Glomerular visceral epithelial cell (primary cell): ENCODE data around the gene PCDH17.

Source experiments
- DNase-seq: peaks from one replicate; pipeline ENCODE4 v3.0.0-alpha.2; 2016; ENCODE audit errors: extremely low spot score

Gene PCDH17

DNA sequence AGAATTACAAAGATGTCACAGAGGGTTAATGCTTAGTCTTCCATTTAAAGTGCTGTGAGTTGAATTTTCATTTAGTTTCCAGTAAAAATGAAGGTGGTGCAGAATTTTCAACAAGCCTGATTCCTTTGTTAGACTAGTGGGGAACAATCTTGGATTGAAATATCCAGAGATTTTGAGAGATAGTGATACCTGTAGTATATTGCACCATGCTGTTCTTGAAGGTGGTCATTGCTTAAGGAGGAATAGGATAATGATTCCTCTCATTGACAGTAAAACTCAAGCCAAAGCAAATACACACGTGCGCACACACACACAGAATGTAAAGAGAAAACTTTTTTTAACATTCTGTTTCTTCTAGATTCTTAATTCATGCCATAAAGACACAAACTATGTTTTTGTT lies 5.3 kb downstream of the PCDH17 start:
- no peak for DNase-seq

DNA sequence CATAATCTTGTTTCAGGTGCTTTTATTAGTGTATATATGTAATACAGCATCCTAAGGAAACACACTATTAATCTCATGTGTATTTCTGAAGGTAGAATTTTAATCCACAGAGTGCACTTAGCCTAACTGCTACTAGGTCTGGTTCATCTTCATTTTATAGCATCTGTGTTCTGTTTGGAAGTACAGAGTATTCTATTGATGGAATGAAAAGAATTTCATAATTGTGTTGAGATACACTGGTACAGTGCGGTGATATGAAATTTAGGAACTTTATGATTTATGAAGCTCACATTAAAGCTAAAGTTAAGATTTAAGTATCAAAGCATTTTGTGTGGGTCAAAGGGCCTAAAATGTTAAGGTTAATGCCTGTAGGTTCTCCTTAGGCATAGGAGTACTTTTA lies 6.0 kb downstream of the PCDH17 start:
- no peak for DNase-seq

DNA sequence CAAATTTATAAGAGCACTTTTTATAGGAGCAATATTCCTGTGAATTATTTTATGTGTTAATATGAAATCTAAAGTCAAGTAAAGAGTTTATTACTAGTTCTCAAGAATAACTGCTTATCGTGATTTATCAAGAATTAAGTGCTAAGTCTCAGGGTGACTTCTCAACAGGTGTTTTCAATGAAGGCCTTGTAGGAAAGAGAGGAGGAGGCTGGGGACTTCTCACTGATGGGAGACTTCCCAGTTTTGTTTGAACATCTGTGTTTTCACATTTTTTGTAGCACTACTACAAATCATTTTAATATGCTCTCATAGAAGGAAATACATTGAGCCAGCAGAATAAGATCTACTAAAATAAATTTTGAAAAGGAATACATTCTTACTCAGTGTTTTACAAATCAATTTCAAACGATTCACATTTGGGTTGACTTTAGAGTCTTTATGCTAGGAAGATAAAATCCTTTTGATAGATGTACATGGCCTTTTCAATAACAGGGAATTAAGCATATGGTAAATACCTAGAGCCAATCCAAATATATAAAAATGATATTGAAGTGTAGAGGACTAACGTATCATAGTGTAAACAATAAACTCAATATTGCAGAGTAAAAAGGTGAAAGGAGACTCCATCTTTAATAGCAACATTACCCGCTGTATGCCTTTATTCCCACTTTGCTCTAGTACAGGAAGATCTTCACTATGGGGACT lies 6.8 kb downstream of the PCDH17 start:
- no peak for DNase-seq

DNA sequence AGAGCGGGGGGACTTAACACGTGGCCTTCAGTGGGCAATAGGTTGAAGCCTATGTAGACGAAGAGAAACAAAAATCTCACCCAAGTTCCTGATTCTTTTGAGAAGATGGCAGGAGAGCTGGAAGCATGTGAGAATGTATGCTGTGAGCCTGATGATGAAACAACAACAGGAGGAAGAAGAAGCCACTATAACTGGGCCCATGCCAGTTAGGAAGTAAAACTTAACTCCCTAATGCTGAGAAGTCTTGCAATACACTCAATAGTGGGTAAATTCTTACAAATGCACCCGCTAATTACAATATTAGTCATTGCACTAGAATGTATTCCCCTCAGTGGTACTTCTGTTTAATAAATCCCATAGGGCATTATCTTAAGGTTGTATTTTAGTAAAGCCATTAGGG lies 9.1 kb downstream of the PCDH17 start:
- DNase-seq = no peak

DNA sequence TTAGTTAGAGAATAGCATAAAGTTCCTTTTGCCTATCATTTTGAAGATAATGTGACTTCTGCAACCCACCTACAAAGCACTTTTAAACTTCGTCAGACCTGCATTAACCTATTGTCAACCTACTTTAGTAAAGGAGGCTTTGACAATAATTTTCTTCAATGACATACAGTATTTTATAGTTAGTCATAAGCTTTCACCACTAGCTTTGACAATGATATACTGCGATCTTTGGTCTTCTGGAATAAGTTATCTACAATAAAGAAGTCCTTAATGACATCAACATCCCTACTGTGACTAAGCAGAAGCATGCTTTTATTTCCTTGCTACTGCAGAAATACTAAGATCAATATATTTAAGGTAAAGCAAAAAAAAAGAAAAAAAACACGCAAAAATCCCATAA lies 9.5 kb downstream of the PCDH17 start:
- no peak for DNase-seq

DNA sequence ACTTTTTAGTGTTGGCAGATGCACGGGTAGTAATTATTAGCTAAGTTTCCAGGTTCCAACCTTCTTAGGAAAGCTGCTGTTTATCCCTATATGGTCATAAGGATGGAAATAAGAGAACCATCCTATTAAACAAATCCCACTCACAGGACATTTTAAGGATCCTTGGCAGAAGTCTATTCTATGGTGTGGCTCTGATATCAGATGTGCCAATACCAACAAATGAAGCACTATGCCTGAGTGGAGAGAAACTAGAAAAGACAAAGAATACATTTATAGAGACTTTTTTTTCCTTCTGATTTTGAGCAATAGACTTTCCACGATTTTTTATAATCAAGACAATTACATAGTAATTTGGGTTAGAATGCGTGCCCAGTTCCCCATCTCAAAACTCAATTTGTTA lies 12.6 kb downstream of the PCDH17 start:
- no peak for DNase-seq

DNA sequence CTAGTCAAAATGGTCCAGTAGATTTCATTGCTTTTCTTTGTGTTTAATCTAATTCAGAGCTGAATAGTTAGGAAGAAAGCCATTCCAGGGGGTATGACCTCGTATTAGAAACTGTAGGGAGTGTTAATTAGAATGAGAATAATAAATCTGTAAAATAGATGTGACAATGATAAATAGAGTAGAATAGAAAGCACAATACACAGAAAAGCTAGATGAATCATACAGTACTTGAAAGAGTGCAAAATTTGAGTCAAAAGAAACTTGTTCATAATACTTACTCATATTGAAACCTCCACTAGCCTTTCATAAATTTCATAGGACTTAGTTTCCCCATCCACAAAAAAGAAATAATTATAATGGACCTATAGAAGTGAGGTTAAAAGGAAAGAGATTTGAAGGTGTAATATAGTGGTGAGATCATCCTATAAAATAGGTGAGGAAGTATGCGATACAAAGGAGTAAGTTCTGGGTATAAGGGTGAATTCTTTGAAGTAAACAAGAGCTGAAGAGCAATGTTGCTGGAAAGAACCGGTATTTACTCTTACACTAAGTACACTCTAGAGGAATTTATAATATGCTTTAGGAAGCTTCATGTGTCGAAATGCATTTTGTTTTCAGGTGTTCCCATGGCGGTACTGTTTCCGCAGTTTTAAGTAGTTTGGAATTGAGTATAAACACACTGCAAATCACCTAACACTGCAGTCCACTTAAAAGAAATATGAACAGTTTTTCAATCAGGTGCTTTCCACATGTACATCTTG lies 21.9 kb downstream of the PCDH17 start:
- DNase-seq = no peak

DNA sequence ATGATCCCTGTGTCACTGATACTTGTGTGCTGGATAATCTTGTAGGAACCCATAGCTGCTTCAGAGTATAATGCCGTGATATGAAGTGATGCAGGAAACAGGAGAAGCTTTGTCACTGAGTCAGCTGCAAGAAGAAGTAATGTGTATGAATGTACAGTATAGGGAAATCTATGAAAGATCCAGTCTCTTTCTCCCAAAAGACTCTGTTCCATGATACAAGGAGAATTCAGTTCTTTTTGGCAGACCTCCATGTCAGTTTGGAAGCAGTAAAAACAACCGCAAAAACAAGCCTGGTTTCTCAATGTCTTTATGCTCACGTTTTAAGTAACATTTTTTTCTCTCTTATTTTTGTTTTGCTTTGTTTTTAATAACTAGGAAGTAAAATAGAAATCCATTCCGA lies 33.9 kb downstream of the PCDH17 start:
- DNase-seq = no peak

DNA sequence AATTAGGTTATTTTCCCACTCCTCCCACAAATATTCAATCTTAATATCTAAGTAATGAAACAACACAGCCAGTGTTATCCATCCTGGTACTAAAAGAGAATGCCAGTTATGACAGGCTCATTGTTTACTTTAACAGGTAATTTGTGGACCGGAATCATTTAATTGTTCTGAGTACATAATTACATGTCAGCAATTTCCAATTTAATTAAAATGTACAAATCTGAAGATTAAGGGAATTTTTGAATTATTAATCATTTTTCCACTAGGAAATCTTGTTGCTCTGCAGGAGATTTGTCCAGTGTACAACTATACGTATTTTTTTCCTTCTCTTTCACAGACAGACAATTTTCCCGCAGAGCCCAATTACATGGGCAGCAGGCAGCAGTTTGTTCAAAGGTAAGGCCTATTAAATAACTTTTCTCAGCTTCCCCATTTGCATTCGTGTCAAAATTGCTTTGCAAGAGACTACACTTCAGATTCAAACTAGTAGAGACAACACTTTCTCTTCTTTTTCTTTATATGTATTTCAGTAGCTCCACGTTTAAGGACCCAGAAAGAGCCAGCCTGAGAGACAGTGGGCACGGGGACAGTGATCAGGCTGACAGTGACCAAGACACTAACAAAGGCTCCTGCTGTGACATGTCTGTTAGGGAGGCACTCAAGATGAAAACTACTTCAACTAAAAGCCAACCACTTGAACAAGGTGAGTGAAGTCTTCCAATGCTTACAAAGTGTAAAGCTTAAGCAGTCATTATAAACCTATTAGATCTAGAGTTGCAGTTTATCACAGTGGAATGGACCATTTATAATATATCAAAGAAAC lies 34.8 kb downstream of the PCDH17 start:
- no peak for DNase-seq

DNA sequence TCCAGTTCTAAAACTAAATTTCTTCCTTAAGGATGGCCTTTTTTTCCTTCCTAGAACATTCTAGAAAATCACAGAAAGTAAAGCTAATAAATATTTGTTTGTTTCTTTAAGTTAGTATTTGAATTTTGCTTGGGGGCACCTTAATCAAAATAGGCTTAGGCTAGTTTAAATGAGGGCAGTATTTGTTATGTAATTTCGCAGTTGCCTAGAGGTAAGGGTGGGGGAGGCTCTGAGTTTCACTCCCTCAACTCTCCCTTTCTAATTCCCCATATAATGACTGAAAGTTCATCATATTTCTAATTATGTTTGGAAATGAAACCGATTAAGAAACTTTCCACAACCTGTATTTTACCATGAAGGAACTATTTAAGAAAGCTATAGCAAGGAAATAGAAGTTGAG lies 40.6 kb downstream of the PCDH17 start:
- DNase-seq = no peak

DNA sequence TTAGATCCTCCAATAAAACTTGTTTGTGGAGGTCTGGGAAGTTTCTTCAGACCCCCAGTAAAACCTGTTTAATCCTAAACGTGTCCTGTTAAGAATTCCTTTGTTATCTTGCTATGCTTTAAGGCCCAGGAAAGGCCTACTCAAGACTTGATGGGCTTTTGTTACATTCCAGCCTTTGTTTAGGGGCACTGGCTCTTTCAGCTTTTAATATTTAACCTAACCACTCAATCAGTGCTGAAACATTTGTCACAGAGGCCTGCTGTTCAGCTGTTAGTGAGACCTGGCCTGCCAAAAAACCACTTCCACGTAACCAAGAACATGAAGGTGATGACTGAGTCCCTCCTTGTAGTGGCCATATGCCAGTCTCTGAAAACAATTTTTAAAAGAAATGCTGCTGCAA lies 41.7 kb downstream of the PCDH17 start:
- DNase-seq = peak; percentile 35

DNA sequence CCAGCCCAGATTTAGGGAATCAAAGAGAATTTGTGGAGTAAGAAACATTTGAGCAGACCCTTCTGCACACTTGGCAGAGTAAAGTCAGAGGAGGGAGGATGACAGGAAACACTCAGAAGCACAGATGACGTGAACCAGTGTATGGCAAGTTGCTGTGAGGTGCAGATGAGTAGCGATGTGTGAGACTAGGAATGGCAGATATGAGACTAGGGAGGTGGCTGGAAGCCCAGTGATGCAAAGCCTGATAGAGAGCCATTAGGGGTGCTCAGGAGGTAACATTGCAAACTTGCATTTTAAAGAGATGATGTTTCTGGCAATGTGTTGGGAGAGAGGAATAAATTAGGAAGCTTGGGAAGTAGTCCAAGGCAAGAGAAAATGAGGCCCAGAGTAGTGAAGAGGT lies 44.0 kb downstream of the PCDH17 start:
- no peak for DNase-seq

DNA sequence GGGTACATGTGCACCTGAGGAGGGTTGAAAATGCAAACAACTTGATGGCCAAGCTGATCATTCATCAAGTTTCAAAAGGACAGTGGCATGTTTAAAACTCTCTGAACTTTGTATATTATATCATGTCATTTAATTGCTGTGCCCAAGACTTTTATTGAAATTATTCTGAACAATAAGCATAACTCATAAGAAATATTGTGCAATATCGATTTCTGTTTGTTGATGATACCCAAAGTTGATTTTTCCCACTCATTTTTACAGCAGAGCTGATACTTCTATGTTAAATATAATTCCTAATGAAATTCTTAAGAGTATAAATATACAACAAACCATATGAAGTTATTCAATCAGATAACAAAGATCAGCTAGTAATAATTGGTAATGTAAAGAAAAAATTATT lies 49.1 kb downstream of the PCDH17 start:
- no peak for DNase-seq

DNA sequence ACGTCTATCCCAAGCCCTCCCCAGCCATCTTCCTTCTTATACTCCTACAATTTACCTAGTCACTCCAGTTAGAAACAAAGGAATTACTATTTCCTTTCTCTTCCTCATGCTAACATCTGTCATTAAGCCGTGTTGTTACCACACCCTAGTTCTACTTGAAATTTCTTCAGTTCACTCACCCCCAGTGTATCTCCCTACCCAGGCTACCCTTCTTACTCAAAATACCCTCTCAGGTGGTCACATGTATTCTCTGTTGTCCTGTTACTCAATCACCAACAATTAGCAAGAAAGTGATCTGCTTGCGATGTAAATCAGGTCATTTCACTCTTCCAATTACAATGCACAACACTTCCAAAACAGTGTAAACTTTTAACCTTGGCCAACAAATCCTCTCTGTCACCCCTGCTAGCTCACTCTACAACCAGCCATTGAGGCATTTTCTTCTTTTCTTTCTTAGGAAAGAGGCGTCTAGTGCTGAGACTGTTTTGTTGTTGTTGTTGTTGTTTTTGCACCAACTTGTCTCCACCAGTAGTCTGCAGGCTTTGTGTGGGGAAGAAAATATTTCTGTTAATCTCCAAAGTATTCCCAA lies 50.7 kb downstream of the PCDH17 start:
- no peak for DNase-seq

DNA sequence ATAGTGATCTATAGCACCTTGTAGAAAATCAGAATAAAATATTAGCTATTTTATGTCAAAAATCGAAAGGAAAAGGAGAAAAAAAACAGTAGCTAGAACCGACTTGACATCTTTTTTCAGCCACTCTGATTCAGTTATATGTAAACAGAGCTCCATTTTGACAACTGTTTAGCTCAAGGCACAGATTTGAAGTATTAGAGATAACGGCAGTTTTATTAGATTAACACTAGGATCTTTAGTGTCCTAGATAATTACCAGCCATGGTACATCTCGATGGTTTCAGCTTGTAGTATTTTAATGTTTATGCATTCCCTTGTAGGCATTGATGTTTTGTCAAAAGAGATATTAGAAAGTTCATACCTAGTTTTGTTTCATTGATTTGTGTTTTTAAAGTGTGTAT lies 67.3 kb downstream of the PCDH17 start:
- DNase-seq = no peak

DNA sequence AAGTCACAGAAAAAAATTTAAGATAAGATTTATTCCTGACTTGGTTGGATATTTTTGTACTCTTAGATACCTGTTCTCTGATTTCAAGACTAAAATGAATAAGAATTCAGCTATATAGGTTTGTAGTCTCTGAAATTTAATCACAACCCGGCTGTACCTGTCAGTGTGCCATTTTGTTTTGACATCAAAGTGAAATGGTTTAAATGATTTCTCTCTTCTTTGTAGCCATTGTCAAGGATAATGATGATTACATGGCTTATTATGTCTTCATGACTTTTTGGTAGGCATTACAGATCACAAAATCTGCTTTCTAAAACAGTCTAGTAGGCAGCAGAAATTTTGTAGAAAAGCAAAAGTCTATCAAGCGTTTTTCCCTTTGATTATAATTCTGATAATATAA lies 72.5 kb downstream of the PCDH17 start:
- no peak for DNase-seq

DNA sequence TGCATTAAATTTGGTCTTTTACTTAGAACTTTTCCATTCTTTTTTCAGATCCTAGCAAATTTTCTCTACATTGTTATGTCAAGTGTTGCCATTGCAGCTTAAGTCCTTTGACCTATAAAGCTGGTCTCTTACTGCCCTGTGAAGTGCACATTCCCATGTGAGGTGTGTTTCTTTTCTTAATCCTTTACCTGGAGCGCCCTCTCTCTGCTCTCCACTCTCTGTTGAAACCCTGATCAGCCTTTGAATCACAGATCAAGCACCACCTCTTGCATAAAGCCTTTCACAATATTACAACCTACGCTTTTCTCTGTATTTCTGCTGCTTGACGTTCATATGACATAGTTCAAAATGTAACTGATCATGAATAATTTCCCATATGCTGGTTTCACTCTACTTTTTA lies 84.8 kb downstream of the PCDH17 start:
- peak; percentile 1 for DNase-seq

DNA sequence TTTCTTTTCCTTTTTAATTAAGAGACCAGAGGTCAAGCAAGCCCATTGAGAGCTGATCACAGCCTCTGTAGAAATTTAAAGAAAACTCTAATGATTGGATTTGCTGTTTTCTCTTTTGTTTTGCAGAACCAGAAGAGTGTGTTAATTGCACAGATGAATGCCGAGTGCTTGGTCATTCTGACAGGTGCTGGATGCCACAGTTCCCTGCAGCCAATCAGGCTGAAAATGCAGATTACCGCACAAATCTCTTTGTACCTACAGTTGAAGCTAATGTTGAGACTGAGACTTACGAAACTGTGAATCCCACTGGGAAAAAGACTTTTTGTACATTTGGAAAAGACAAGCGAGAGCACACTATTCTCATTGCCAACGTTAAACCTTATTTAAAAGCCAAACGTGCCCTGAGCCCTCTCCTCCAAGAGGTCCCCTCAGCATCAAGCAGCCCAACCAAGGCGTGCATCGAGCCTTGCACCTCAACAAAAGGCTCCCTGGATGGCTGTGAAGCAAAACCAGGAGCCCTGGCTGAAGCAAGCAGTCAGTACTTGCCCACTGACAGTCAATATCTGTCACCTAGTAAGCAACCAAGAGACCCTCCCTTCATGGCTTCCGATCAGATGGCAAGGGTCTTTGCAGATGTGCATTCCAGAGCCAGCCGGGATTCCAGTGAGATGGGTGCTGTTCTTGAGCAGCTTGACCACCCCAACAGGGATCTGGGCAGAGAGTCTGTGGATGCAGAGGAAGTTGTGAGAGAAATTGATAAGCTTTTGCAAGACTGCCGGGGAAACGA lies 93.1 kb downstream of the PCDH17 start:
- no peak for DNase-seq

DNA sequence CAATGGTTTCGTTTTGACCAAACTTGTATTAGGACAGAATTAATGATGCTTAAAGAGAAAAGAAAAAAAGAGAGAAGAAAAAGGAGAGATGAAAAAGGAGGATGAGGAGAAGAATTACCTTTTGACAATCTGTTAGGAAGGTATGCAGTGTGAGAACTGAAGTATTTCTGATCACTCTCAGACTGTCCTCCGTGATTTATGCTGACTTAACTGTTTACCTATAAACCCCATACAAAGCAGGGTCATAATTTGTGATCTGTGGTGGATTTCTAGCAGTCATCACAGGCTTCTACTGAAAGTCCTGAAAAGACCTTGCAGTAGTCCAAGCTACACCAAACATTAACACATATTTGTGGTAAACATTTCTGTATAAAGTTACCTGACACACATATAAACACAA lies 93.9 kb downstream of the PCDH17 start:
- no peak for DNase-seq

DNA sequence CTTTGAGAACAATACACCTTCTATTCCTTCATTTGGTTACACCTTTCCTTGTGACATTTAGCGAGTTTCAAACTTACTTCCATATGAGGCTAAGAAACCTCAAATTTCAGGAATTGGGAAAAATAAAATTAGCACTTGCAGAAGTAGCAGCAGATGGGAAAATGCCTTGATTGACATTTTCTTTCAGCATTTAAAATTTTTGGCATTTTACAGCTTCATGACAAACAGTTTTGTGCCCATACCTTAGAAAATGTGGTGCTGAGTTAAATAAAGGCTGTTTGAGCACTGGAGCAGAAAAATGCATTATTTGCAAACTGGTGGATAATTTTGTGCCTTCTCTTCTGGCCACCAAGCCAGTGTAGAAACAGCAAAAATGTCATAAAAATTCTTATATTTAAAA lies 95.4 kb downstream of the PCDH17 start:
- DNase-seq = no peak

DNA sequence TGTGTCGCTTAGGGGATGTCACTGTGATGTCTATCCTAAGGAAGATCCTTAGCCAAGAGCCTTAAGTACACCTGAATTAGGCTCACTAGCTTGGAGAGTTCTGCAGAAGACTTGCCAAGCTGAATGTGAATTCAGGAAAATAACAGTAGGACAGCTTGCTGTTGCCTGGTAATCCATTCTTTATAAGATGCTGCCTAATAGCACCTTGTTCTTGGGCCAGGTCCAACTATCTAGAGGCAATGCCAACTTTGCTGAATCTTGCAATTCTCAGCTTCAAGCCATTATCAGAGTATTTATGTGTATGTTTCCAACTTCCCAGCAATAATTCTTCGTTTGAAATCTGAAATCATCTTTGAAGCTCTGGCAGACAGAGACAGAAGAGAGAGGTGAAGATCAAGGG lies 102.8 kb downstream of the PCDH17 start:
- DNase-seq = no peak

DNA sequence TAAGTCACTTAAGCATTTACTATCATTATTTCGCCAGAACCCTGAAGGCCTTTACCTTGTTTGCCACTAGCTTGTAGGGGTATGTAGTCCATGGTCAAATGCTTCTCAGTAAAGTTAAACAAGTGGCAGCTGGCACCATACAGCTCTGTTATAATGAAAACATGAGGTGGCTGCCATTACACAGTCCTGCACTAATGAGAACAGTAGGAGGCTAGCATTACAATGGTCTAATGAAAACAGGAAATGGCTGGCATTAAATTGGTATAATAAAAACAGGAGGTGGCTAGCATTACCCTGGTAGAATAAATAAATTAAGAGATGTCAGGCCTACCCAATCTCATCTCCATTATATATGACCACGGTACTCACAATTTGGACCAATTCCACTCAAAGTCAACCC lies 107.5 kb downstream of the PCDH17 start:
- DNase-seq = no peak
